Coronary artery (tissue), 2 donors: ENCODE measurements around the gene EML6.

Experiments
- DNase-seq: peaks from one replicate; pipeline ENCODE4 v3.0.0-alpha.2; 2017; ENCODE audit warnings: low spot score
- H3K27ac ChIP-seq, 2 donors: fragments of 200-600 bp; sonication (generic); one replicate each; pipeline ENCODE4 v1.5.1; 2016 to 2019
- H3K4me3 ChIP-seq: fragments of 200-600 bp; sonication (generic); 2 replicates; pipeline ENCODE4 v1.5.1; 2016; ENCODE audit warnings: mild to moderate bottlenecking, moderate library complexity
- TF ChIP-seq, protein P1 (sequence below): fragments of 200-600 bp; sonication (generic); IDR thresholded peaks from one replicate; pipeline ENCODE4 v1.5.1; 2019; ENCODE audit warnings: antibody characterized with exemption

Gene EML6

DNA sequence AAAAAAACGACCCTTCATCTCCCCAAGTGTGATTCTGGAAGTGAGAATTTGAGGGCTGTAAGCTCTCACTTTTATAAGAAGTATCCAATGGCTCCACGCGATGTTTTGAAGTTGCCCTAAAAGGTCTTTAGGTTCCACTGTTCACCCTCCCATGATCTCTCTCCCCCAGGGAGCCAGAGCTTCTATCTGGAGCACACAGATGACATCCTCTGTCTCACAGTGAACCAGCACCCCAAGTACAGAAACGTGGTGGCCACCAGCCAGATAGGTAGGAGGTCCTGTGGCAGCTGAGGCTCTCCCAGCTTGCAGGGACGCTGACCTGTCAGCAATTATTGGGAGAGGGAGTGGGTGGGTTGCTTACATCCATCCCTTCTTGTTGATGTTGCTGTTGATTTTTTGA is 229.0 kb downstream of the EML6 start:
- TF ChIP-seq, protein P1, sequence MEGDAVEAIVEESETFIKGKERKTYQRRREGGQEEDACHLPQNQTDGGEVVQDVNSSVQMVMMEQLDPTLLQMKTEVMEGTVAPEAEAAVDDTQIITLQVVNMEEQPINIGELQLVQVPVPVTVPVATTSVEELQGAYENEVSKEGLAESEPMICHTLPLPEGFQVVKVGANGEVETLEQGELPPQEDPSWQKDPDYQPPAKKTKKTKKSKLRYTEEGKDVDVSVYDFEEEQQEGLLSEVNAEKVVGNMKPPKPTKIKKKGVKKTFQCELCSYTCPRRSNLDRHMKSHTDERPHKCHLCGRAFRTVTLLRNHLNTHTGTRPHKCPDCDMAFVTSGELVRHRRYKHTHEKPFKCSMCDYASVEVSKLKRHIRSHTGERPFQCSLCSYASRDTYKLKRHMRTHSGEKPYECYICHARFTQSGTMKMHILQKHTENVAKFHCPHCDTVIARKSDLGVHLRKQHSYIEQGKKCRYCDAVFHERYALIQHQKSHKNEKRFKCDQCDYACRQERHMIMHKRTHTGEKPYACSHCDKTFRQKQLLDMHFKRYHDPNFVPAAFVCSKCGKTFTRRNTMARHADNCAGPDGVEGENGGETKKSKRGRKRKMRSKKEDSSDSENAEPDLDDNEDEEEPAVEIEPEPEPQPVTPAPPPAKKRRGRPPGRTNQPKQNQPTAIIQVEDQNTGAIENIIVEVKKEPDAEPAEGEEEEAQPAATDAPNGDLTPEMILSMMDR, result no peak
- Histone ChIP-seq H3K27ac (no peak overlapping the region), H3K4me3 (no peak overlapping the region)
- no peak for DNase-seq

DNA sequence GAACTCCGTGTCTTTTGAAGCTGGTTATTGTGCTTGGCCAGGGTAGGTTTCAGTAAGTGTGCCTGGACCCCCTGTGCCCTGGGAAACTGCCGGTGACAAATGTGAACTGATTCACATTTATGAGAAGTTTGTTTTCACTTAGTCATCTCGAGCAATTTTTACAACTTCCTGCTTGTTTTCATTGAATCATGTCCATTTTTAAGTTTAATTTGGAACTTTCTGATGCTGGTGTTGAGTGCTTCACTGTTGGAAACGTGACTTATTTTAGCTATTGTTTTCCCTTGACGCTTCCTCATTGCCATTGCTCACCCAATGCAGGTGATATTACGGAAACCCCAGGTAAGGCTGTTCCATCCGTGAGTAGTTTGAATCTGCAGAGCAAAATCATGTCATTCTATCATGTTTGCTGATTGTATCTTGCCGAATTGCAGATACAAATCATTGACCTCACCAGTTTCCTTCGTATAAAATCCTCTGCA is 229.6 kb downstream of the EML6 start:
- Histone ChIP-seq H3K4me3 (no peak overlapping the region), H3K27ac (no peak overlapping the region)
- no peak for DNase-seq
- TF ChIP-seq, protein P1, result no peak

DNA sequence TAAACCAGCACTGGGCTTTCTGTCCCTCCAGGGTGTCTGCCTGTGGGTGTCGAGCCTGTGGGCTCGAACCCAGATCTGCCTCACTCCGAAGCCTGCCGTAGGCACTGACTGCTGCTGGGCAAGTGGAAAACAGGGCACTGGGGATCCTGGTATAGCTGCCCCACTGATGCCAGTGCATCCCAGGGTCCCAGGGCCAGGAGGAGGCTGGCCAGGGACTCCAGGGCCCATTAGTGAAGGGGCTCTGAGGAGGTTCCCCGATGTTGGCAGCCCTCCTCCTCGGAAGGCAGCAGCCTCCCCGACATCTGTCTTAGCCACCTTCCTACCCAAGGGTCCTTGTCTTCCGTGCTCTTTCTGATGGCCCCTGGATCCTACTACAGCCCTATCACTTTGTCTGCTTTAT is 230.7 kb downstream of the EML6 start:
- TF ChIP-seq, protein P1, result no peak
- no peak overlapping the region for H3K27ac ChIP-seq
- no peak for DNase-seq
- H3K4me3 ChIP-seq, result no peak overlapping the region

DNA sequence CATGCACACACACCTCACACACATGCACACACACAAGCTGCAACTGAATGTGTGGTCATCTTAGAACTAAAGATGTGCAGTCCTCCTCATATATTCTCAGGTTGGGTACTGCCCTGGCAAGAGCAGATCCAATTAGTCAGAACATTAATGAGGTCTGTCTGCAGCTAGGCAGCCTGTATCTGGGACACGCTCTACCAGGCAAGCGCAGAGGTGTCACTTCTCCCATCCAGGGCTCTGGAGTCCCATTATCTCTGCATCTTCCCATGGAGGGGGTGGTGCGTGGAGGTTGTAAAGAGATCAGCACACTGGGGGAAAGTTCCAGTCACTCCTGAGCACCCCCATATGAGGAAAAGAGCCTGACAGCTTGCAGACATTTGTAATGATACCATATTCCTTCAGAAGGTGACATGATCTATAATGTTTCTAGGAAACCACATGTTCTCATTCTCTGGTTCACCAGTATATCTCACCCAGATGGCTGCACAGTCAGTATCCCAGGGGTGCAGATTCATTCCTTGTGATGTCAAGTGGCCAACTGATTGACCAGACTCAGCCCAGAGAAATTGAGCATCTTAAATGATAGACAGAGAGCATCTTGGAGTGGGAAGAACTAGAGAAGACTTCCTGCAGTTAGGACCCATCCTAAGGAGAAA is 231.4 kb downstream of the EML6 start:
- no peak for DNase-seq
- TF ChIP-seq, protein P1, result no peak
- Histone ChIP-seq H3K27ac (no peak overlapping the region), H3K4me3 (no peak overlapping the region)

DNA sequence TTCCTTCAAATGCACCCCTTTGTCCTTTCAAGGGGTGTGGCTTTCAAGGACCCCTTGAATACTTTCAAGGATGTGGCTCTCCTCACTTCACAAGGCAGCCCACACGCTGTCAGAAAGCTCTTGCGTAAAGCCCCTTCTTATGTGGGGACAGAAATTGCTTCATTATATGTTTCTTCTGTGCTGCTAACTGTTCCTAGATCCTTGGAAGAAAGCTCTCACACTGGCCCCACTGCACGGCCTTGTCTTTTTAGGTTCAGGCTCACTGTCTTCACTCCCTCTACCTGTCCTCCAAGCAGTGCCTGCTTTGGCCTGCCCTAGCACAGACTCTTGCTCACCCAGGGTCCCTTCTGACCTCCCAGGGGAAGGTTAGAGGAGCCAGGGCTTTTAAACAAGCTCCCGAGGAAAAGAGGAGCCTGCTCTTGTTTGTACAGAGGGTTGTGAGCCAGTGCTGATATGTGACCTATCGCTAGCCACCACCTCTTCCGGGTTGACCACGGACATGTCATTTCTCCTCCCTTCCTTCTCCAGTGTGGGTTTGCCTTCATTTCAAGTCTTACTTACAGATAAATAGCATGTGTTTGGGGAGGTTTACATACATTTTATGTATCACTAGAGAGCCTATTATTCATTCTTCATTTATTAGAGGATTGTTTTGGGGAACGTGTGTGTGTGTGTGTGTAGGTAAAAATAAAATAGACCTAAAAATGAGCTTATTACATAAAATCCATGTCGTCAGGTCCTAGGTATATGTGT is 232.1 kb downstream of the EML6 start:
- TF ChIP-seq, protein P1, result no peak
- H3K27ac ChIP-seq, result no peak overlapping the region
- no peak overlapping the region for H3K4me3 ChIP-seq
- DNase-seq, result no peak

DNA sequence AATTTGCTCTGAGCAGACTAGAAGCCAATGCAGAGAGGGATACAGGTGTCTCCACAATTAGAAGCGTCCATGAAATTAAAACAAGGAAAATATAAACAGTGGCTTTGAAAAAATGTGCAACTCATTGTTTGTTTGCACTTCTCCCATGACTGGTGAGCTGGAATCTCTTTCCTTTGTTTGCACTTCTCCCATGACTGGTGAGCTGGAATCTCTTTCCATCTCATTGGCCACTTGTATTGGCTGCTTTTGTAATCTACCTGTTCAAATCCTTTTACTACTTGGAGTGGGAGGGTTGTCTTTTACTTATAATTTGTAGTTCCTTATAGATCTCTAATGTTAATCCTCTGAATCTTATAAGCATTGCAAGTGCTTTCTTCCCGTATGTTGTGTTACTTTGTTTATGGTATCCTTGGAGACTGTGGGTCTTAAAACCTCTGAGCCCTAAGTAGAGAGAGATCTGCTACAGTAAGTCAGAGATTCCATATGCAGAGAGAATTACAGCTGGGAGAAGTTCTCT is 232.7 kb downstream of the EML6 start:
- H3K4me3 ChIP-seq, result no peak overlapping the region
- no peak for DNase-seq
- TF ChIP-seq, protein P1, result no peak
- no peak overlapping the region for H3K27ac ChIP-seq
